ENCODE results near the gene PLCG1. TPM values are rescaled to one million over a fixed set of nuclear protein-coding genes. Genes with fewer than 3 reads are reported as not detected.

PLCG1 gene
- total RNA-seq, 1 experiment from 2014 or later: 45.6 TPM

DNA sequence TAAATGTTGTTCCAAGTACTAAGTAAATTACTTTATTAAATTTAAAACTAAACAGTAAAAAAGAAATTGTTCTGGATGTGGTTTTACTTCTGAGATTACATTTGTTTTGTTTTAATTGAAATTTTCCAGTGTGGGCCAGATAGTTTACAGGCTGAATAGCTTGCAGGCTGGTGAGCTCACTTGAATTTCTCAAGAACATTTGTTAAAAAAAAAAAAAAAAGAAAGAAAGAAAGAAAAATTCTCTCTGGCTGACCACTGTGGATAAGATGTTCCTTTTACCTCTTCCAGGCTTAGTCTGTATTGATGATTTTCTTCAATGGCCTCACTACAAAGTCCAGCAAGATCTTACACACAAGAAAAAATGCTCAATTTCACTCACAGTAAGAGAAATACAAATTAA, 85.4 kb downstream of the PLCG1 start:
- Histone ChIP-seq H3K9me3 (ENCODE audit: control insufficient read depth in 1 of 2, insufficient read depth in 1 of 2, low read depth in 1 of 2, low read length in 2 of 2) (no peaks in the 10 kb centered on the region), H3K4me1 (ENCODE audit: control insufficient read depth in 1 of 2, insufficient read depth in 2 of 2, low read length in 2 of 2) (no peaks in the 10 kb centered on the region), H3K4me3 (replicated peaks in 1 of 2; ENCODE audit: low read depth in 1 of 2, low read length in 2 of 2) (no peak overlapping the region), H3K9me2 (ENCODE audit: insufficient read depth) (no peaks in the 10 kb centered on the region), H3K9ac (ENCODE audit: low read length) (no peak overlapping the region), H2AFZ (ENCODE audit: low read depth, low read length, poor library complexity, severe bottlenecking) (no peak overlapping the region), H3K79me2 (ENCODE audit: insufficient read depth, low read length) (no peaks in the 10 kb centered on the region), H3K4me2 (ENCODE audit: low read length) (no peak overlapping the region), H4K20me1 (ENCODE audit: insufficient read depth) (no peaks in the 10 kb centered on the region), H3K36me3 (ENCODE audit: control insufficient read depth in 1 of 2, insufficient read depth in 2 of 2, low read length in 2 of 2) (no peaks in the 10 kb centered on the region), H3K27ac (ENCODE audit: low read depth, low read length) (no peak overlapping the region), H3K27me3 (ENCODE audit: insufficient read depth, low read length) (no peaks in the 10 kb centered on the region)
- TF ChIP-seq, protein P1, sequence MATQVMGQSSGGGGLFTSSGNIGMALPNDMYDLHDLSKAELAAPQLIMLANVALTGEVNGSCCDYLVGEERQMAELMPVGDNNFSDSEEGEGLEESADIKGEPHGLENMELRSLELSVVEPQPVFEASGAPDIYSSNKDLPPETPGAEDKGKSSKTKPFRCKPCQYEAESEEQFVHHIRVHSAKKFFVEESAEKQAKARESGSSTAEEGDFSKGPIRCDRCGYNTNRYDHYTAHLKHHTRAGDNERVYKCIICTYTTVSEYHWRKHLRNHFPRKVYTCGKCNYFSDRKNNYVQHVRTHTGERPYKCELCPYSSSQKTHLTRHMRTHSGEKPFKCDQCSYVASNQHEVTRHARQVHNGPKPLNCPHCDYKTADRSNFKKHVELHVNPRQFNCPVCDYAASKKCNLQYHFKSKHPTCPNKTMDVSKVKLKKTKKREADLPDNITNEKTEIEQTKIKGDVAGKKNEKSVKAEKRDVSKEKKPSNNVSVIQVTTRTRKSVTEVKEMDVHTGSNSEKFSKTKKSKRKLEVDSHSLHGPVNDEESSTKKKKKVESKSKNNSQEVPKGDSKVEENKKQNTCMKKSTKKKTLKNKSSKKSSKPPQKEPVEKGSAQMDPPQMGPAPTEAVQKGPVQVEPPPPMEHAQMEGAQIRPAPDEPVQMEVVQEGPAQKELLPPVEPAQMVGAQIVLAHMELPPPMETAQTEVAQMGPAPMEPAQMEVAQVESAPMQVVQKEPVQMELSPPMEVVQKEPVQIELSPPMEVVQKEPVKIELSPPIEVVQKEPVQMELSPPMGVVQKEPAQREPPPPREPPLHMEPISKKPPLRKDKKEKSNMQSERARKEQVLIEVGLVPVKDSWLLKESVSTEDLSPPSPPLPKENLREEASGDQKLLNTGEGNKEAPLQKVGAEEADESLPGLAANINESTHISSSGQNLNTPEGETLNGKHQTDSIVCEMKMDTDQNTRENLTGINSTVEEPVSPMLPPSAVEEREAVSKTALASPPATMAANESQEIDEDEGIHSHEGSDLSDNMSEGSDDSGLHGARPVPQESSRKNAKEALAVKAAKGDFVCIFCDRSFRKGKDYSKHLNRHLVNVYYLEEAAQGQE (IDR thresholded peaks at IDR 0.05; ENCODE audit: low read depth): no peak
- TF ChIP-seq, protein P2, sequence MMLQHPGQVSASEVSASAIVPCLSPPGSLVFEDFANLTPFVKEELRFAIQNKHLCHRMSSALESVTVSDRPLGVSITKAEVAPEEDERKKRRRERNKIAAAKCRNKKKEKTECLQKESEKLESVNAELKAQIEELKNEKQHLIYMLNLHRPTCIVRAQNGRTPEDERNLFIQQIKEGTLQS (IDR thresholded peaks at IDR 0.05): no peak
- TF ChIP-seq SIN3A (IDR thresholded peaks at IDR 0.05; ENCODE audit: low read depth) (no peak), SRF (IDR thresholded peaks at IDR 0.05; ENCODE audit: low read depth) (no peak), TCF7L2 (IDR thresholded peaks at IDR 0.05; ENCODE audit: borderline replicate concordance, extremely low read depth, insufficient read depth, insufficient read length) (no peak), ZFX (IDR thresholded peaks at IDR 0.05) (no peak), ELF1 (IDR thresholded peaks at IDR 0.05; ENCODE audit: borderline replicate concordance, low read depth) (no peak), EGR1 (IDR thresholded peaks at IDR 0.05; ENCODE audit: low read depth) (no peak), POLR2AphosphoS5 (IDR thresholded peaks at IDR 0.05; ENCODE audit: low read depth, low read length) (no peak), JUND (IDR thresholded peaks at IDR 0.05) (no peak), CEBPB (IDR thresholded peaks at IDR 0.05; ENCODE audit: low read depth) (no peak), SP1 (IDR thresholded peaks at IDR 0.05; ENCODE audit: low read depth) (no peak)
- TF ChIP-seq, protein P3, sequence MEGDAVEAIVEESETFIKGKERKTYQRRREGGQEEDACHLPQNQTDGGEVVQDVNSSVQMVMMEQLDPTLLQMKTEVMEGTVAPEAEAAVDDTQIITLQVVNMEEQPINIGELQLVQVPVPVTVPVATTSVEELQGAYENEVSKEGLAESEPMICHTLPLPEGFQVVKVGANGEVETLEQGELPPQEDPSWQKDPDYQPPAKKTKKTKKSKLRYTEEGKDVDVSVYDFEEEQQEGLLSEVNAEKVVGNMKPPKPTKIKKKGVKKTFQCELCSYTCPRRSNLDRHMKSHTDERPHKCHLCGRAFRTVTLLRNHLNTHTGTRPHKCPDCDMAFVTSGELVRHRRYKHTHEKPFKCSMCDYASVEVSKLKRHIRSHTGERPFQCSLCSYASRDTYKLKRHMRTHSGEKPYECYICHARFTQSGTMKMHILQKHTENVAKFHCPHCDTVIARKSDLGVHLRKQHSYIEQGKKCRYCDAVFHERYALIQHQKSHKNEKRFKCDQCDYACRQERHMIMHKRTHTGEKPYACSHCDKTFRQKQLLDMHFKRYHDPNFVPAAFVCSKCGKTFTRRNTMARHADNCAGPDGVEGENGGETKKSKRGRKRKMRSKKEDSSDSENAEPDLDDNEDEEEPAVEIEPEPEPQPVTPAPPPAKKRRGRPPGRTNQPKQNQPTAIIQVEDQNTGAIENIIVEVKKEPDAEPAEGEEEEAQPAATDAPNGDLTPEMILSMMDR (IDR thresholded peaks at IDR 0.05 in 2 of 3, conservative IDR thresholded peaks at IDR 0.05 in 1 of 3; ENCODE audit: borderline replicate concordance in 1 of 3, insufficient read depth in 1 of 3, low read depth in 2 of 3, low read length in 2 of 3): no peak
- TF ChIP-seq, protein P4, sequence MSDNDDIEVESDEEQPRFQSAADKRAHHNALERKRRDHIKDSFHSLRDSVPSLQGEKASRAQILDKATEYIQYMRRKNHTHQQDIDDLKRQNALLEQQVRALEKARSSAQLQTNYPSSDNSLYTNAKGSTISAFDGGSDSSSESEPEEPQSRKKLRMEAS (IDR thresholded peaks at IDR 0.05): no peak
- RAD21 ChIA-PET (ENCODE audit: low non-redundant PET in 1 of 2, low total read pairs in 2 of 2, uncharacterized antibody in 2 of 2, unreplicated experiment in 2 of 2): no interaction called here
- BruUV-seq (replicated peaks): no TSS peak
- intact Hi-C loops (cut with micrococcal nuclease): no loop called here
- CTCF ChIA-PET: interaction anchor here (1.5 to 2.0 kb wide), 2 partner anchors 9 to 88 kb away, joined by 4 to 6 read pairs; no protein-coding TSS in a partner anchor
- POLR2A ChIA-PET: no interaction called here
- DNase-seq (ENCODE audit: low read depth, low spot score) (no peak), ATAC-seq (no peak)
